Anterior cingulate cortex (tissue), 58 donors: ENCODE data around the gene RBBP6.

Experiments used
- DNase-seq, 58 donors: peaks; one replicate each; lab custom pipeline; 2025; lab: John Stamatoyannopoulos, UW

Gene RBBP6

DNA sequence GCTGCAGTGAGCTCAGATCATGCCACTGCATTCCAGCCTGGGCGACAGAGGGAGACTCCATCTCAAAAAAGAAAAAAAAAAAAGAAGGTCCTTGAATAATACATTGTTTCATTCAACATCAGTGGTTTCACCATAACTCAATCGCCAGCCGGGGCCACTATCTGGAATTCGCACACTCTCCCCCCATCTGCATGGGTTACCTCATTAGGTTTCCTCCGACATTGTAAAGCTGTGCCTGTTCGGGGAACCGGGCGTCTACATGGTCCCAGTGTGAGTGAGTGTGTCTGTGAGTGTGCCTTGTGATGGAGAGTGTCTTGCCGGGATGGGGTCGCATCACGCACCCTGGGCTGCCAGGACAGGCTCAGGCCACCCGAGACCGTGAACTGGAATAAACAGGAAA, 16.6 kb upstream of the RBBP6 start:
- no peak for DNase-seq

DNA sequence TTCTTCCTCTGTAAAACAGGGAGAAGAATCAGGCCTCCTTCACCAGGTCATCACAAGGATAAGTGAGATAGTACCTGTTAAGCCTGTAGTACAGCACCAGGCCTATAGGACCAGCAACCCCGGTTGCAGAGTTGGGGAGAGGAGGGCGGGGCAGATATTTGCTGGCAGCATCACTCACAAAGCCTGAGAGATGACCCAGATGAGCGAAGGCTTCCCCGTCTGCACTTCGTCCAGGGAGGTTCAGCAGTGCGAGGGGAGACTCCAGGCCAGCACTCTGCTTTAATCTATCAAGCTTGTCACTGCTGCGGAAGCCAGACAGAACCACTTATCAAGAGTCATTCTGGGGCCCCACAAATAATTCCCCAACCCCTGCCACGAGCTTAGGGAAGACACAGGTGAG, 15.8 kb upstream of the RBBP6 start:
- no peak for DNase-seq

DNA sequence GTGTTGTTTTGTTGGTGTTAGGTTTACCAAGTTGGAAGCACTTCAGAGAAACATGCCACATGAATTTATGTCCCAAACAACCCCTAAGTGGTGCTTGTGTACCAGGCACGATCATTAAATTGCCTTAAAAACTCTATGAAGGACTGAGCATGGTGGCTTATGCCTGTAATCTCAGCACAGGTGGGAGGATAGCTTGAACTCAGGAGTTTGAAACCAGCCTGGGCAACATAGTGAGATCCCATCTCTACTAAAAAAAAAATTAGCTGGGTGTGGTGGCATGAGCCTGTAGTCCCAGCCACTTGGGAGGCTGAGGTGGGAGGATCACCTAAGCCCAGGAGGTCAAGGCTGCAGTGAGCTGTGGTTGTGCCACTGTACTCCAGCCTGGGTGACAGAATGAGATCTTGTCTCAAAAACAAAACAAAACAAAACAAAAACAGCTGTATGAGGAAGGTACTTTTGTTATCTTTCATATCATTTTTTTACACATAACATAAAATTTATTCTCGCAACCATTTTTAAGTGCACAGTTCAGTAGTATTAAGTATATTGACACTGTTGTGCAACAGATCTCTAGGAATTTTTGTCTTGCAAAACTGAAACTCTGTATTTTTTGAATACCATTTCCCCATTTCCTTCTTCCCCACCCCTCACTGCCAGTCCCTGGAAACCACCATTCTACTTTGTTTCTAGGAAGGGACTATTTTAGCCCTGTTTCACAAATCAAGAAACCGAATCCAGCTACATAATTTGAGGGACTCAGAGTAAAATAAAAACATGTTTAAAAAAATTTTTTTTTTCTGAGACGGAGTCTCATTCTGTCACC, 14.3 kb upstream of the RBBP6 start:
- no peak for DNase-seq

DNA sequence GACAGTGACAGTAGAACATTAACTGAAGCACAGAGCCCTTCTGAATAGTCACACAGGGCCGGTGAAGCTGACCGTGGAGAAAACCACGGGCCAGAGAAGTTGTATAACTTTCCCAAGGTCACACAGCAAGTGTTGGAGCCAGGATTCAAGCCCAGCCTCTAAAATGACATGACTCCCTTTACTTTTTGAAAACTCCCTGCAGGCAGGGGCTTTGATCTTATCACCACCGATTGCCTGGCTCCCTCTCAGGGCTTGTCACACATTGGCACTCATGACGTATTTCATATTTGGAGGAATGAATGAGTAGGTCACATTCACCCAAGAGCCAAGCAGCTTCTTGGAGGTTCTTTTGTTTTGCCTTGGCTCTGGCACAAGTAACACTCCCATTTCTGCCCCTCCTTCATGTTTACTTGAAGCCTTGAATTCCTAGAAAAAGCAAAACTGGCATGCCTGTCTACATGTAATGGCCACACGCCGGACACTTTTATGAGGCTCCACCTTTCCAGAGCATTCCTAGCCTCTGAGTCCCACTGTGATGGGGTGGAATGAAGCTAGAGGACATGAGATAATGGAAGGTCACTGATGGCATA, 13.3 kb upstream of the RBBP6 start:
- no peak for DNase-seq

DNA sequence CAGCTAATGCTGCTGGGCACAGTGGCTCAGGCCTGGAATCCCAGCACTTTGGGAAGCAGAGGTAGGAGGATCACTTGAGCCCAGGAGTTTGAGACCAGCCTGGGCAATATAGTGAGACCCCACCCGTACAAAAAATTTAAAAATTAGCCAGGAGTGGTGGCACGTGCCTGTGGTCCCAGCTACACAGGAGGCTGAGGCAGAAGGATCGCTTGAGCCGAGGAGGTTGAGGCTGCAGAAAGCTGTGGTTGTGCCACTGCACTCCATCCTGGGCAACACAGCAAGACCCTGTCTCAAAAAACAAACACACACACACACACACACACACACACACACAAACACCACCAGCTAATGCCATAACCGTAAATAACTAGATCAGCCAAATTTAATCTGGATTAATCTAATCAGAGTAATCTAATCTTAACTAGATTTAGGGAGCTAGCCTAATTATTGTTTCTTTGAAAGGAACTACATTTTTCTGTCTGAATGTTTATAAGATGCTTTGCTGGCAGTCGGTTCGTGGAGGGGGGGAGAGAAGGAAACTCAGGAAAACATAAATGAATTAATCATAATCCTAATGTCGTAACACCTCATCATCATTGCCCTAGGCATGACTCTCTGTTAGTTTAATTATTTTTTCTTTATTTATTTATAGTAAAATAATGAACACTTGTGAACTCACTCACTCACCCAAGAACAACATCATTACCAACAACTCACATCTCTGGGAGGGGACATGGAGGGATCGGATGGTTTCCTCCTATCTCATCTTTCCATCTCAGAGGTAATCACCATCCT, 12.5 kb upstream of the RBBP6 start:
- DNase-seq, result no peak

DNA sequence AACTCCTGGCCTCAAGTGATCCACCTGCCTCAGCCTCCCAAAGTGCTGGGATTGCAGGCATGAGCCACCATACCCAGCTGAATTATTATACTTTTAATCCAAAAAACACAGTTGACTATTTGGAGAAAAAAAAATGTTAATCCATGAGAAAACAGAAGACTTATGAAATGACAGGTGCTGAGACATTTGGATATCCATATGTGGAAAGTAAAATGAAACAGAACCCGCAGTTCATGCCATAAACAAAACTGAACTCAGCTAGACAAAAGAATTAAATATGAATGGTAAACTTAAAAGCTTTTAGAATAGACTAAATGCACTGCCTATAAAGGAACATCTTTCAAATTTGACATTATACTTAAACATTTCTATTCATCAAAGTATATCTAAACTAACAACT, 8.2 kb upstream of the RBBP6 start:
- no peak for DNase-seq

DNA sequence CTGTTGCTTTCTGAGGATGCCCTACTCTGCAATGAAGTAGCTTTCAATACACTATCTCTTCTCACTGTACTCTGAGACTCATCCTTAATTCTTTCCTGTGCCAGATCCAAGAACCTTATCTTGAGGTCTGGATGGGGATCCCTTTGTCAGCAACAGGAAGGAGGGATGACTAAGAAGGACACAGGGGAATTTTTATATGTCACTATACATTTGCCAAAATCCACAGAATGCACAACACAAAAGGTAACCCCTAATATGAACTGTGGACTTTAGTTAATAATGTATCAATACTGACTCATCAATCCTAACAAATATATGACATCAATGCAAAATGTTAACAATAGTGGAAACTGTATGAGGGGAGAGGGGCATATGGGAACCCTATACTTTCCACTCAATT, 4.7 kb upstream of the RBBP6 start:
- DNase-seq, result no peak

DNA sequence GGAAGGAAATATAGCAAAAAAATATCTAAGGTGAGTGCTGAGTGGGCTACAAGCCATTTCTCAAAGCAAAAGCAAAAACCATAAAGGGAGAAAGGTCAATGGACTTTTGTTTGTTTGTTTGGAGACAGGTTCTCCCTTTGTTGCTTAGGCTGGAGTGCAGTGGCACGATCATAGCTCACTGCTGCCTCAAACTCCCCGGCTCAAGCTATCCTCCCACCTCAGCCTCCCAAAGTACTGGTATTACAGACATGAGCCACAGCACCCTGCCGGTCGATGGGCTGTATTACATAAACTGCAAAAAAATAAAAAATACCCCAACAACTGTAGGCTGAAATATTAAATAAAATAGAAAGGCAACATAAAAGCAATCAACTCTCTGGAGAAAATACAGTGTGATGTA, 3.5 kb upstream of the RBBP6 start:
- DNase-seq, result no peak

DNA sequence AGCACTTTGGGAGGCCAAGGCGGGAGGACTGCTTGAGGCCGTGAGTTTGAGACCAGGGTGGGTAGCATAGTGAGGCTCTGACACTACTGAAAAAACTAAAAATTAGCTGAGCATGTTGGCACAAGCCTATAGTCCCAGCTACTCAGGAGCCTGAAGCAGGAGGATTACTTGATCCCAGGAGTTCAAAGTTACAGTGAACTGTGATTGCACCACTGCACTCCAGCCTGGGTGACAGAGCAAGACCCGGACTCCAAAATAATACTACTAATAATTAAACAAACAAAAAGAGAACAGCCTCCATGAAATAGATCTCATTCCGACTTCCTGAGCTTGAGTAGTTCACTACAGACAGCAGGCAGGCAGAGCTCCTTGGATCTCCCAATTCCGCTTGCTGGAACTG, 2.7 kb upstream of the RBBP6 start:
- no peak for DNase-seq

DNA sequence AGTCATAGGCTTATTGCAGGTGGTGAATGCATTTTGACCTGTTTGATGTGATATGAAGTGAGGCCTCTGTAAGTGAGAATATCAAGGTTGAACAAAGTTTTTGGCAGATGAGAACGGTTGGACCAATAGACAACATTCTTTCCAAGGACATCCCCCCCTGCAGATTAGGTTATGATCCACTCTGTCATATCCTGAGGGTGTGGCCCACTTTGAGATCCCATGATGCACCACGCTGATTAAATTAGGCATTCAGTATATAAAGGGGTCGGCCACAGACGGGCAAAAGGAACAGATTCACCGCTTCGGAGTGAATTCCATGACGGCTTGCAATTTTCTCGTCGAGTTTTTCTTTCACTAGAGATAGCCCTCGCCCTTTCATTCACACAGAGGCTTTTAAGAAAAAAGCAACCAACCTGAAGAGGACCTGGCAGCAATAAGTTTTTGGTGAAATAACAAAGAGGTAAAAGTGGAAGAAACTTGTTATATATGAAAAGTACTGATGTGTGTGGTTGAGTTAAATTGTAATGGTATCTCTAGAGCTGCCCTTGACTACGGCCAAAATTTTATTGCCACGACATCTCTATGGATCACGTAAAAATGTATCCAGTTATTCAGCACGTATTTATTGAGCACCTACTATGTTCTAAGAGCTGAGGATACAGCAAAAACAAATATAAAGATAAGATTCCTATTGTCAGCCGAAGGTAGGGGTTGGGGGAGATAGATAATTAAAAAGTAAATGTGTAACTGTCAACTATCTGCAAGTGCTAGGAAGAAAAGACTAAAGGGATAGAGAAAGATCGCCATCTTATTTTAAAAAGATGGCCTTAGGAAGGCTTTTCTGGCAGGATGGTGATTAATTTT, 1.7 kb upstream of the RBBP6 start:
- DNase-seq, result no peak

DNA sequence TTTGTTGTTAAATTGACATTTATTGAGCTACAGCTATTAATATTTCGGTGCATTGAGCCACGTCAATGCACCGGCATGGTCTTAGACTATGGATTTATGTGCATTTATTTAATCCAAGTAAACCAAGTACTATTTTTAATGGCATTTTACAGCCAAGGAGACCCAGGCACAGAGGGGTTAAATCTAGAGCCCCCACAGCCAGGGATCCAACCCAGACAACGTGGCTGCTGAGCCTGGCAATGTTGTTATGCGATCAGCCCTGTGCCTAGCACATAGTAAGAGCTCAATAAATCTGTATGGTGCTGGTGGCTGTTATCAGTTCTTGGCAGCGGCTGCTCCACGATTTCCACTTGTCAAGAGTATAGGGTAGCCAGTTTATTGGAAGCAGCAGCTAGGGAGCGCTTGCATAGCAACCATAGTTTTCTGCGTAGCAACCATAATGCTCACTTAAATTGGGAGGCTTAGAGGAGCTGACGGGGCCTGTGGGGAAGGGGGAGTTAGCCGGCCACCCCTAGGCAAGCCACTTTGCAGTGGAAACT, 541 bp upstream of the RBBP6 start:
- peak in 6 of 58 donors; percentile 73 to 82 (median 78) for DNase-seq

DNA sequence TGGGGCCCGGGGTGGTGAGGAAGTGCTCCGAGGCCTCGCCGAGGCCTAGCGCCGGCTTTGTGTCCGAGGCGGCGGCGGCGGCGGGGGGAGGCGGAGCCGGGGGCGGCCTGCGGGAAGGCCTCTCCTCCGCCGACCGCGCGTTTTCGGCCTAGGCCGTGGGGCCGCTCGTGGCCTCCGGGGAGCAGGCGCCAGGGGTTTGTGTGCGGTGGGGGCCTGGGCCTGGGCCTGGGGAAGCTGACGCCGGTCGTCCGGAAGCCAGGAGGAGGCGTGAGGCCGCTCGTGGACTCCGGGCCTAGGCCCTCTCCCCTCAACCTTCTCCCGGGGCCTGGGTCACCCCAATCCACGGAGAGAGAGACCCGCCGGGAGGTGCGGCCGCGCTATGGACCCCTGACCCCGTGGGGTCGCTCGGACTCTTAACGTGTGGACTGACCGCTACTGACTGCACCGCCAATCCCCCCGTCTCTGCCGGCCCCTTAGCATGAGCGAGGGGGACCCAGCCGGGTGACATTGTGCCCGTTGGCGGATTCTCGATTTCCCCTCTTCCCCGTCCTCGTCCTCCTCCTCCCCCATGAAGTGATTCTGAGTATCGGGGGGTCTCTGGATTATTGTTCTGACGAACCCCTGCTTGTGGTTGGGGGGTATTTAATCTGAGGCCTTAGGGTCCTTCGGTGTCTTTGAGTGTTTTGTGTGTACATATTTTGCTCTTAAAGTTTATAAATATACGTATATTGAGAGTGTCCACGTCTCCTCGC, 660 bp downstream of the RBBP6 start:
- peak in 32 of 58 donors; percentile 19 to 68 (median 50) for DNase-seq

DNA sequence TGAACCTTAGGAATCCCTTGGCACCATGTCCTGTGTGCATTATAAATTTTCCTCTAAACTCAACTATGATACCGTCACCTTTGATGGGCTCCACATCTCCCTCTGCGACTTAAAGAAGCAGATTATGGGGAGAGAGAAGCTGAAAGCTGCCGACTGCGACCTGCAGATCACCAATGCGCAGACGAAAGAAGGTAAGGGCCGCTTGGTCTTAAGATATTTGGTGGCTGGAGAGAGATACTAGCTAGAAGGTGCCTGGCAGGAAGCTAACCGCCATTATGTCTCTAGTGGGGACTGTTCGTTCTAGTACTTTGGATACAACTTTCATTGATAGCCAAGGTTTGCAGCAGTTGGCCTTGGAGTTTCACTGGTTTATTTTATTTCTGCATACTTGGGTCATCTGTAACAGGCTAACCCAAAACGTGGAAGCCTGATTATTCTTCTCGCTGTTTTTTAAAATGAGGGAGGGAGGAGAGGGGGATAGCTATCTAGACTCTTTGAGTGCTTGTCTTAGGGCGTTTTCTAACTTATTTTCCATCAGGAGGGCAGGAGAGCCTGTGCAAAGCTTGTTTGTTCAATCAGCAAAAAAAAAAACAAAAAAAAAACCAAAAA, 1.3 kb downstream of the RBBP6 start:
- peak in 5 of 58 donors; percentile 1 to 17 (median 7) for DNase-seq

DNA sequence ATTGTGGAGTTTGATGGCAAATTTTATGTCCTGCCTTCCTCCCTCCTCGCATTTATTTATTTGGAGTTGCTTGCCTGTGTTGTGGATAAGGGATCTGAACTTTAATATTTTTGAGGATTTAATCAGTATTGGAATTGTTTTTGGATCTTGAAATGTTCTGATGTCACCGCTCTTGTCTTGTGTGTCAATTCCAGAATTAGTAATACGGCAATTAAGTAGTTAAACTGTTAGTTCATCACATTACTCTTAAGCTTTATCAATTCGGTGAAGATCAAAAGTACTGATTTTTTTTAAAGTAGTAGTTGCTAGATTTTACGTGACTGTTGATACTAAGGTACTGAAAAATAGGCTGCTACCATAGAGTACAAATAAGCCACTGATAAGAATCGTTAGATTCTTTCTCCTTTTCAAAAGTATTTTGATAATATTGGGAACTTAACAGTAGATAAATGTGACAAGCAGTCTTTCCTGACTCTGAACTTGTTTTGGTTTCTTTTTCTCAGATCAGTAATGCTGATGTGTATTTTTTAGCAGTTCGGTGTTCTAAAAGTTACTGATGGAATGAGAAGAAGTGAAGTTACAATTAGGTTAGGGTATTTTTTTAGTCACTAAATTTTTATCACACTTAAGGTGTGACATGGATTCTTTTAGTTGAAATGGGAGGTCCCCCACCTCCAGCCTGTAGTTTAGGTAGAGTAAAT, 2.0 kb downstream of the RBBP6 start:
- DNase-seq, result no peak

DNA sequence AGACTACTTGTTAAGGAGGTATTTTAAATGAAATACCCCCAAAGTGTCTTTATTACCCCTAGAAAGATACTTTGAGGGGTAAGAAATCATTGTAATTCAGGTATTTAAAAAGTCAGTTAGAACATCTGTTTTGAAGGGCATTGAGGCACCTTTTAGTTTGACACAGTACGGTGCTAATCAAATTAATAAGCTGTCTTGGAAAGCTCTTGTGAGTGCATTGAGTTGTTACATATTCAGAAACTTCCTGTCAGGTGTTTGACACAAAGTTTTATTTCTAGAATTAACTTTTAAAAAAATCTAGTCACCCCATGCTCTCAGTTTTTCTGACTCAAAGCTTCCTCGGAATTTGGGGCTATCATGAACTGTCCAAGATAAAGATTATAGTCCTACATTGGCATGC, 4.6 kb downstream of the RBBP6 start:
- no peak for DNase-seq

DNA sequence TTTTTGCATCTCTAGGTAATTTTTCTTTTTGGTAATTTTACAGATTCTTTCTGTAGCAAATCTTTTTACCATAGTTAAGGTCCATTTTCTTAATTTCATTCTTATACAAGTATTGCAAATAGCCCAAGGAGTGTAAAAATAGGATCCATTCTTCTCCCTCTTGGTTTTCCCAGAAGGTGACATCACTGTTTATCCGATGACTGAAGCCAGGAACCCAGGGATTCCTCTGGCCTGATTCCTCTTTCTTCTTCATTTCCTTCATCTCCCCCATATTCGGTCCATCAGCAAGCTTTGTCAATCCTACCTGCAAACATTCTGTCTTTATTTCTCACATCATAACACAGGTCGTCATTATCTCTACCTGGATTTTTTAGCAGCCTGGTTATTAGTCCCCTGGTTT, 5.3 kb downstream of the RBBP6 start:
- peak in 2 of 58 donors; percentile 3 to 5 for DNase-seq

DNA sequence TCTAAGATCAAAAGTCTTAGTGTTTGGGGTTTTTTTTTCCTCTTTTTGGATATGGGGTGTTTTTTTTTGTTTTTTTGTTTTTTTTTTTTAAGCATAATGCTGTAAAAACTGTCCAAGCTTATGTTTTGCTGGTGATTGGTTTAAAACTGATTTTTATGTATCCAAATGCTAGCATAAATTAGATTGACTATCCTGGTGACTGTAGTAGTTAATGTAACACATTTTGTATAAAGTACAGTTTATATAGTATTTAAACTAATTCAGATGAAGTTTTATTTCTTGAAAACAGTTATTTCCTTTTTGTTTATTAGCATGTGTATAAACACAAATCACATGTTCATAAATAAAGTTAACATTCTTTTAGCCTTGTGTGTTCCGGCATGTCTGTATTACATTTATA, 10.9 kb downstream of the RBBP6 start:
- no peak for DNase-seq

DNA sequence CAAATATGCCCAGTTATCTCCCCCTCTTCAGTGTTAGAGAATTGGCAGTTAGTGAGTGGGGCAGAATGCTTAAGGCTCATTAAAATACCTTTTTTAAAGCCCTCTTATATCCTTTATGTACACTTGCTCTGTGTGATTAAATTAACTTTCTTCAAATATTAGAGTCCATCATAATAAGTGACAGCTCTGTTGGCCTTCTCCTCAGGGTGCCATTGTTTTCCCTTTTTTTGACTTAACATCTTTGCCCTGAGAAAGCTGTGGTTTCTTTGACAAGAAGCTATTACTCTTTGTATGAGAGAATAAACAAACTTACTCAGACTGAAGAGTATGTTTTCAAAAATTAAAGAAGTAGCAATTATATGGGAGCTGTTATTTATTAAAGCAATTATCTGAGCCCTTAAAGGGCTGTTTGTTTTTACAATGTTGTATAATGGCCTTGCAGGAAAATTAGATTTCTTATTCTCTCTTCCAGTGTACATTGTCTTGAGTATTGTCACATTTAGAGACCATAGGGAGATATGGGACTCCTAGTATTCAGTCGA, 13.4 kb downstream of the RBBP6 start:
- no peak for DNase-seq
